NCI-H460 (cell line): Measurements from ENCODE around the gene AK8. TPM values are rescaled to one million over a fixed set of nuclear protein-coding genes. Genes with fewer than 3 reads are reported as not detected.
A peak's percentile ranks its signal among the peaks of the same experiment; 100 is the strongest.

Source experiments
- DNase-seq: peaks from one replicate; pipeline ENCODE4 v3.0.0-alpha.2; 2016; ENCODE audit warnings: low read depth; ENCODE audit errors: extremely low read depth
- total RNA-seq: library from RNA; depleted of rRNA; stranded (reverse); fragments of >200 nt; shearing (Covaris generic); gene quantifications from 2 replicates; pipeline ENCODE4 v1.2.3, GENCODE V29; 2014

The AK8 gene
- total RNA-seq, 1 experiment from 2014 or later, result 0.42 TPM

DNA sequence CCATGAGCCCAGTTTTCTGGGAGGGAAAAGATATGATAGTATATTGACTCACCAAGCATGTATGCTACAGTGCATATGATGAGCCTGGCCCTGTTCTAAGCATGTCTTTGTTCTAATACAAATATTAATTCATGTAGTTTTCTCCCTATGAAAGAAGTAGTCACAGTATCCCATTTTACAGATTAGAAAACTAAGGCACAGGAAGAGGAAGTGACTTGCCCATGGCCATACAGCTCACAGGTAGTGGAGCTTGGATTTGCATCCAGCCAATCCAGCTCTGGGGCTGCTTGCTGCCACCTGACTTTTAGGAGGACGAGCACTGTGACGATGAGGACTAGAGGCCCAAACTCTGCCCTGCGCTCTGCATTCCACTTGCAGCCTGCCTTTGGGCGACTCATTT is 76.4 kb downstream of the AK8 start:
- no peak for DNase-seq

DNA sequence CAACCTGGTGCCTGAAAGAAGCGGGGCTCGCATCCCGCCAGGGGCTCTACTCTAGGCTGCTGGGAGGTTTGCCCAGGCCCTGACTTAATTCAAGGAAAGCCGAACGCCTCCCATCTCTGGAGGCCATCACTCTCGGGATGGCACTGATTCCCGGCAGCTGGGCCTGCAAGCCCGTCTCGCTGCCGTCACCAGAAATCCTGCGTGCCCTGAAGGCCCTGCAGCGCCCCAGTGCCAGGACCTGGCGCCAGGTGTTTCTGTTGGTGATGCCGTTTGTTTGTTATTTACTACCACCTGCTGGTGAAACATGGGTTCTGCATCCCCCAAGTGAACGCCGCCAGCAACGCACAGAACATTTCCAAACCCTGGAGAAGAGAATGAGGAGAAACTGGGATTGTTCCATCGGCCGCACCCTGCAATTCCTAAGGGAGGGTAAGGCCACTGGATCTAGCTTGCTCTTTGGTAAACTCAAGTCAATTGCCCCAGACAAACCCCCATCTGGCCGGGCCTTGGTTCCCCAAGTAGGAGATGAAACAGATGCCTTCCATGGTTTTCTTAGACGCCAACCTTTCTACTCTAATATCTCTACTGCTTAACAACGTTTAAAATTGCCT is 77.9 kb downstream of the AK8 start:
- DNase-seq, result peak; percentile 77

DNA sequence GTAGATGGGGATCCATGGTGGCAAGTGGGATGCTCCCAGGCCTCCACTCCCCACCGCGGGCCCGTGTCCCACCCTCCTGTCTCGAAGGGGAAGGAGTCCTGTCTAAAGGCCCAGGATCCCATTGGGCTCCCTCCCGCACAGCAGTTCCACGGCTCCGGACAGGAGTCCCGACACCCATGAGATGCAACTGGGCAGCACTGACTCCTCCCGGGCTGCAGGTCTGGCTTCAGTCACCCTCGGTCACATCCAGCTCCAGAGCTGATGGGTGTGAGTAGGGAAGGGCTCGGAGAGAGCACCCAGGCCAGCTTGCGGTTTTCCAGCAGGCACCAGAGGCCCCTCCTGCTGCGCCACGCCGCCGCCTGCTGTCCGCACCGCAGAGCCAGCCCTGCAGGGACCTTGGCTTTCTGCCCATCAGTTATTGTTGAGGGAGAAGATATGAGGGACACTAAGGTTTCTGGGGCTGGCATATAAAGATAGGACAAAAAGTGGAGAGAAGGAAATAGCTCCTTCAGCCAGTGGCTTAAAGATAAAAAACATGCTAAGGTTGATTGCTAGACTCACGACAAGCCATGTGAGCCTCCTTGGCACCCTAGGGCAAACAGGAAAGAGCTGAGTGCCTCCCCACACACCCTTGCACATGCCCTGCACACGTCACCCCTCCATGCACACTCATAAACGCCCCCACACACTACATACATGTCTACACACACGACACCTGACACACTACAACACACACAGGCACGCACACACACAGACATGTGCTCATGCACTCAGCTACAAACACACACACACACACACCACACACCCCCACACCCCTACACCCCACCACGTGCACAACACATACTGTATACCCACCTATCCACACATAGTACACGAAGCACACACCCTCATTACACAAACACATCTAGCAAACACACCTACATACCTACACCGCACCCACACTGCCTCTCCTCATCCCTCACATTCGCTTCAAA is 79.0 kb downstream of the AK8 start:
- DNase-seq, result no peak

DNA sequence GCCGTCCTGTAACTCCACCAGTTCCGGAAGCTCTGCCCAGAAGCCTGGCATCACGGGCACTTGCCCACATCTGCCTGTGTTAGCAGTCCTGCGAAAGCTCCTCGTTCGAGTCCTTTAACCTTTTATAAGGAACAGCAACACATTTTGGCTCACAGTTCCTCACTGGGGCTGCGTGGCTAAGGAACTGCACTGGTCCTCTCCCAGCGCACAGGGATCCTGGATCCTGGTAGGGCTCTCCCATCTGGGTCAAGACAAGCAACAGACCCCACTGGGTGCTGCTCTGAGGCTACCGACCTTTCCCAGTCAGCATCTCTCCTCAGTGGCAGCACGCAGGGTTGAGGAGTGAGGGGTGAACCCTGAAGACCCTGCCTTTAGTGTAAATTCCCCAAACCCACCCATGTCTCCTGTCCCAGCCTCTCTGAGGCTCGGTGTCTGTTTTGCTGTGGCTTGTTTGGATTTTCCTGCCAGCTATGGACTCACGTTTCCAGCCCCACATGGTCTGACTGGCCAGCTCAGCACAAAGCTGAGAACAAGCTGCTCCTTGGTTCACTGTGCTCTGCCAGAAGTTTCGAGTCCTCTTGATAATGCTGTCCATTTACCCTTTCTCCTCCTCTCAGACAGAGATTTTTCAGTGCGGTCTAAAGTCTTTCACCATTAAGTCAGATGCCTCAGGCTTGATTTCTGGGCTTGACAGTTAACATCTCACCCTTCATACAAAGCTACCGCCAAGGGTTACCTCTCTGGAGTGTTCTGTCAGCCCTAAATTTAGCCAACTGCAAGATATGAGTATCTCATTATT is 80.0 kb downstream of the AK8 start:
- no peak for DNase-seq

DNA sequence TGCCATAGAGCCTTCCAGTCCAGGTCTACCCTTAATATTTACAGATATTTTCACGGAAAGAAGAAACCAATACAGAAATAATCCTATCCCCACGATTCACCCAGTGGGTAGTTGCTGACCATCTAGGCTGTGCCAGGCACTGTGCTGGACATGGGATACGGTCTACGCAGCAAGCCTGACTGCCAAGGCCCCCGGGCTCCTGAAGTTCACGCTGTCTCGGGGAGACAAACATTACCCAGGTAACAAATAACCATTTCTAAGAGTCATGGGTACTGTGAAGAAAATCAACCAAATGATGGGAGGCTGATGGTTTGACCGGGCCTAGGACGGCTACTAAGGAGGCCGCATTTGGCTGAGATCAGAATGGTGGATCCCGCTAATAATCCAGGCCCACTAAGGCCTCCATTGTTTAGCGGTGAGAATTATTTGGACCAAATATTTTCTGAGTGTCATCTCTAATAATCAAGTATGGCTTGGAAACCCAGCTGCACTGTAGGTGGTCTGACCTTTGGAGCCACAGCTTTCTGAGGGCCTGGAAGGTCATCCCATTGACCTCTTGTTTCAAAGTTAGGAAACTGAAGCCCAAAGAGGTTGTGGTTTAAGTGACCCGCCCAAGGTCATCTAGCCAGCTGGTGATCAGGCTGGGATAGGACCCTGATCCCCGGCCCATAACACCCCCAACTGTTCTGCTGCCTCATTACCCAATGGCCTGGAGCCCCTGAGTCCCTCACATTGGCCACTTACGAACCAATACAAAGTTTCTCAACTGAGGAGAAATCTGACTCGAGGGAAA is 82.4 kb downstream of the AK8 start:
- DNase-seq, result no peak

DNA sequence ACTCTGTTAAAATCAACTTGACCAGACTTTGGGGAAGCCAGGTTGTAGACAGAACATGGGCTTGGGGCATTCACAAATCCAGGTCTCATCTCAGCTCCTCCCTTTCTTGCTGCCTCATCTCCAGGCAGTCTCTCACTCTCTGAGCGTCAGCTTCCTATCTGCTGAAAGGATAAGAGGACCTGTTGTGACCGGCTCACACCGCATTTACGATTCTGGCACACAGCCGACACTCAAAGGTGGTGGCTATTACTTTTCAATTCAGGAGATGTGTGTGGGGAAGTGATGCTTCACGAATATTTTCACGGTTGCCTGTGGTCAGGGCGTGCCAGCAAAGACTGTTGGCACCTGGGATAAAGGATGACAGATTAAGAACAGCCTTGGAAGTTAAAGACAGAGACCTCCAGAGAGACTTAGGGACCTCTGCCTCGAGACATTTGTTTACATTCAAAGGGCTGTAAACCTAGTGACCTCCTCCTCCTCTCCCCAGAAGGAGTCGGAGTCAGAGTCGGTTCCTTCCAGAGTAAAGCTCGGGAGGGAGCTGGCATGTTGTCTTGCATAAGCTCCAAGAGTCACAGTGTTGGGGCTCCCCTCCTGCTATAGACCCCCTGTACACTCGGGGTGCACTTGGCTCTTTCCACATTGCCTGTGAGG is 83.2 kb downstream of the AK8 start:
- no peak for DNase-seq

DNA sequence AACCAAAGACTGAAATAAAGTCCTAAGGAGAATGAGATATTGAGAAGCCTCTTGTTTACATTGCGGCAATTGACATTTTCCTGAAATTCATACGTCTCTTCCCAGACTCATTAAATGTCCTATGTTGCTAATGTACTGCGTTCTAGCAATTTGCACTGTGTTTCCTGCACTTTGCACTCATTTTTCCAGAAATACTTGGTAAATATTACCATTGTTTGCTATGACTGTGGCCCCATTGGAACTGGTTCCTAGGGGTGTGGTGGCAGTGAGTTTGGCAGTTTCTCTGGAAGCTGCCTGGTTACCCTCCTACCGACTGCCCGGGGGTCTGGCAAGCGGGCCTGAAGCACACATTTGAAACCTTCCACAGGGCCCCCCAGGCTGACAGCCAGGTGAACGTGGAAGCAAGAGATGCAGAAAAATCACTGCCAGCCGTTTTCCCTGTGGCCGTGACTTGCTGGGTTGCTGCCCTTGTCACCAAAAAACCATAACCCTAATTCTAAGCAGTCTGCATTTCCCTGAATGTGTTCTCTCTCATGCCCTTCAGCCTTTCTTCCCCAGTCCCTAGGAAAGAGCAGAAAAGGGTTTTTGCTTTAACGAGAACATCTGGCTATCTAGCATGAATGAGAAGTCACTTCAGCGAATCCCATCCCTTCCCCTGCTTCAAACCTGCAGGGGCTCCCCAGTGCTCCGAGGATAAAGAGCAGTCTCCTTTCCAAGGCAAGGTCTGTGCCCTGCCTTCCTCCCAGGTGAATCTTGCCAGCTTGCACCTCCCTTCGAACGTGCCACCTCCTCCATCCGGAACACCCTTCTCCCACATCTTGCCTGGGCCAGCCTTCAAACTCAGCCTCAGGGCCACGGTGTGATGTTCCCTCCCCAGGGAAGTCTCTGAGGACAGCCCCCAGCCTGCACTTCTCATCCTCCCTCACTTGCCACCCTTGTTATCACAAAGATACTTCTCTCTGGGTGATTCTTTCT is 84.2 kb downstream of the AK8 start:
- no peak for DNase-seq

DNA sequence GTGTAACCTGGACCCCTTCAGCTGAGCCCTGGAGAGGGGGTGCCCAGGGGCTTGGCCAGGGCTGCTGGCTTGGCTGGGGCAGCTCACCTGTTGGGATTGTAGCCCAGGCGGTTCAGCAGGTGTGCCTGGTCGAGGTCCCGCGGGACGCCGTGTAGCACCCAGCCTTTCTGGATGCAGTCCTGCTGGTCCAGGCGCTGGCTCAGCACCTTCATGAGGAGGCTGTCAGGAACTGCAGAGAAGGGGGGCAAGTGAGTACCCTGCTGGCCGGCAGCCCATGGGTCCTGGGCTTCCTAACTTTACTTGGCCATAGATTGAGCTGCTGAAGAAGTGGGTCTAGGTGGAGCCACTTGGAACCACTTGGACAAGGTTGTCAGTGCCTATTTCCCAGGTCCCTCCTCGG is 85.5 kb downstream of the AK8 start:
- DNase-seq, result no peak

DNA sequence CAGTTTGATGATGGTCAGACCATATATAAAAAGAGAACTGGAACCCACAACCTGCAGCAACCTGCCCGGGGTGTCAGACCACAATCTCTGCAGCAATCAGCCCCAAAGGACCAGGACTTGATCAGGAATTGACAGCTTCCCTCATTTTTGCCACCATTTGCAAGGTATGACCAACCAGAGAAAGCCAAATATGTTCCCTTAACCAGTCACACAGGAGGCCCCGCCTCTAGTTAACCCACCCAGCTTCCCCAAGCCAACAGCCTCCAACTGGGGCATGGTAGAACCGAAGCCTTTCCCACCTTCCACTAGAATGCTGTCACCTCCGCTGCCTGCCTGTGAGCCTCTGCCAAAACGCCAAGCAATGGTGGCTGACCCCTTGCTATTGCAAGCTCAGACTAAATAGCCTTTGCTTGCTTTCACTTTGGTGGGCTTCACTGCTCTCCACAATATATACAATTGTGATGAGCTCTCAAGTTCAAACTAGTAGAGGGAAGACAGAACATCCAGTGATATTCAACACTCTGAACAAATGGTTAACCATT is 86.3 kb downstream of the AK8 start:
- no peak for DNase-seq

DNA sequence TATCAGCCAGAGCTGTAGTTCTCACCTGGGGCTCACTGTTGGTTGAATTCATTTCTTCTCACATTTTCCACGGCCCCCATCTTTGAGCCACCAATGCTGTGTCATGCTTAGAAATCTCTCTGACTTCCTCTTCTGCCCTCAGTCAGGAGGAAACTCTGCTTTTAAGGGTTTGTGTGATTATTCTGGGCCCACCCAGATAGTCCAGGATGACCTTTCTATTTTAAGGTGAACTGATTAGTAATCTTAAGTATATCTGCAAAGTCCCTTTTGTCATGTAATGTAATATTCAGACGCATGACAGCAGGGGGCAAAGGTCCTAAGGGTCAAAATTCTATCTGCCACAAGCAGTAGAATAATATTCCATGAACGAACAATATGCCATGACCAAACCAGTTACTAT is 88.4 kb downstream of the AK8 start:
- DNase-seq, result no peak

DNA sequence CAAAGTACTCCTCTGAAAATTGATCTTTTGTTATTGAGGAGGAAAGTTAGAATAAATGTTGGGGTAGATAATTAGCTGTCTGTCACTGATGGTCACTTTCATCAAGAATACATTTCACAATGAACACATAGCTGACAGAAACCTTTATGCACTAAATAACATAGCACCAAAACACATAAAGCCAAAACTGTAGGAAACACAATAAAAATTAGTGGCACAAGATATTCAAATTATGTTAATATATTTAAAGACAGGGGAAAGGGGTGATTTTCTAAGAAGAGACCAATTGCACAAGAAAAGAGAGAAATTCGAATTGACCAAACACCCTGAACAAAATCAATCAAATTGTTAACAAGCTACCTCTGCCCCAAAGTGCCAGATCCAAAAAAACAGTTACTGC is 89.7 kb downstream of the AK8 start:
- no peak for DNase-seq

DNA sequence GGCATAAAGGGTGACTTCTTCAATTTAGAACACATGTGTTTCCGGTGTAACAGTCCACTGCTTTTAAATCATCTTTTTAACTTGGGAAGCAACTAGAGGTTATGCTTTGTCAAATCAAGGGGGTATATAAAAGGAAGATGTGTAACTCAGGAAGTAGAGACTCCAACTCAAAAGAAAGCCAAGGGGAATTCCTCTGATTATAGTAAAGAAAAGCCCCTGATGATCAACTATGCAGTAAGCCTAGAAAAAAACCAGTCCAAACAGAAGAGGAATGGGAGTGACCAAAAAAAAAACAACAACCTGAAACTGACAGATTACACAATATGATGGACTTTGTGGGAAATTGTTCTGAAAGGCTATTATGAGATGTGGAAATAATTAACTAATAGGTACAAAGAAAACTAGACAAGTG is 90.3 kb downstream of the AK8 start:
- no peak for DNase-seq

DNA sequence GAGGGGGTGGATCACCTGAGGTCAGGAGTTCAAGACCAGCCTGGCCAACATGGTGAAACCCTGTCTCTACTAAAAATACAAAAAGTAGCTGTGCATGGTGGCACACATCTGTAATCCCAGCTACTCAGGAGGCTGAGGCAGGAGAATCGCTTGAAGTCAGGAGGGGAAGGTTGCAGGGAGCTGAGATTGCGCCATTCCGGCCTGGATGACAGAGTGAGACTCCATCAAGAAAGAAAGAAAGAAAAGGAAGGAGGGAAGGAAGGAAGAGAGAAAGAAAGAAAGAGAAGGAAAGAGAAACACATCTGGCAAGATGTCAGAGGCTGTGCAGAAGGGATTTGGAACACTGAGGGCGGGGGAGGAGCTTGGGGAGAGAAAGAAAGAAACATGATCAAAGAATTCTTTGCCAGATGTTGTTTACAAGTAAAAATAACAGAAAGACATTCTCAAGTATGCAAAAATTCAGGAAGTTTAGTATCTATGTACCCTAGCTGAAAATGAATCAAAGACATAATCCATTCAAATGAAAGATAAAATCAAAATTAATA is 93.7 kb downstream of the AK8 start:
- DNase-seq, result no peak

DNA sequence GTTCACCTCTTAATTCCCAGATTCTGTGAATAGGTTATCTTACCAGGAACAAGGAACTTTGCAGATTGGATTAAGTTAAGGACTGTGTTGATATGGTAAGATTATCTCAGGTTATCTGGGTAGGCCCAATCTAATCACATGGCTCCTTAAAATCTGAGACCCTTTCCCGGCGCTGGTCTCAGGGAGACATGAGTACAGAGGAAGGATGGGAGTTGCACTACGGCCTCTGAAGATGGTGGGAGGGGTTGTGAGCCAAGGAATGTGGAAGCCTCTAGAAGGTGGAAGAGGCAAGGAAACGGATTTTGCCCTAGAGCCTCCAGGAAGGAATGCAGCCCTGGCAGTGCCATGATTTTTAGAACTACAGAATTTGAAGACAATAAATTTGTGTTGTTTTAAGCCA is 95.1 kb downstream of the AK8 start:
- DNase-seq, result no peak

DNA sequence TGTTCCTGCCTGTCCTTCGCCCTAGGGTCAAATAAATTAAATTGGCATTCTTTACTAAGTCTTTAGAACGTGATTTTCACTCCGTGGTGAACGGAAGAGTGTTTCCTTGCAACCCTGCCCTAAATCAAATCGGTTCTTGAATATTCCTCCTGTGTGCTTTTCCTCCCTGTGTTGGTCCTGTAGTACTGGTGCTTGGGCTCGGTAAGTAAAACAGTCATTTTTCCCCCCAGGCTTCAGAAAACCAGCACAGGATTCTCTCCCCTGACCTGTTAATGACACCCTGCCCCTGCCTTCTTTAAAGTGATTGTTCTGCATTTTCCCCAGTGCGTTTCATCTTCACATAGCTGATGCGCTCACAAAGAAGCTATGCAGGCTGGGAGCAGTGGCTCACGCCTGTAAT is 96.0 kb downstream of the AK8 start:
- DNase-seq, result no peak

DNA sequence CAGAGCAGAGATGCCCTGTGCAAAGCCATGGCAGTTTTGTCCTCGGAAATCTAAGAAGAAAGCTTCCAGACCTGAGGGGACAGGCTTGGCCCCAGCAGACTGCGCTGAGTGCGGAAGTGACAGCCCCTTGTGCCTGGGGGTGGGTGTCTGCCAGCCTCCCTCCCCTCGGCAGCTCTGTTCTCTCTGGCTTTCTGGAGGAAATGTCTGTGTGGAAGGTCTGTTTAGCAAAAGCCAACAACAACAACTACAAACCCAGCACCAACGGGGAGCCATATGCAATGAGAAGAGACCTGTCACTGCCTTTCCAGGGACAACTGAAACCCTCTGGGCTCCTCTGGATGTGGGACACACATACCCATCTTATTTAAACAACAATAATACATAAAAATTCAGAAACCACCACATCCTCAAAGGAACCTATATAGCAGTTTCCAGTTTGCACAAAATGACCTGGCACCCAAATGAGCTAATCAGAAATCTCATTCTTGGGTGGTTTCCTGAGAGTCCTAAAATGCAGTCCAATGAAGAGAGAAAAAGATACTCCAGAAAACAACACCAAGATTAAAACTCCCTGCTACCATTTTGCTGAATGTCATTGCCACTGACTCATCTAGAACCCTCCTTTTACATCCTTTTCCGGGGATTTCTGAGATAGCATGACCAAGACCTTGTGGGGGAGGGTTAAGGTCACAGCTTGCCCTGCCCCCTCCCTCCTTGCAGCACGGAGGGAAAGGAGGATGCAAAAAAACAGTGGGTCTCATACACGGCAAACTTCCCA is 97.7 kb downstream of the AK8 start:
- no peak for DNase-seq

DNA sequence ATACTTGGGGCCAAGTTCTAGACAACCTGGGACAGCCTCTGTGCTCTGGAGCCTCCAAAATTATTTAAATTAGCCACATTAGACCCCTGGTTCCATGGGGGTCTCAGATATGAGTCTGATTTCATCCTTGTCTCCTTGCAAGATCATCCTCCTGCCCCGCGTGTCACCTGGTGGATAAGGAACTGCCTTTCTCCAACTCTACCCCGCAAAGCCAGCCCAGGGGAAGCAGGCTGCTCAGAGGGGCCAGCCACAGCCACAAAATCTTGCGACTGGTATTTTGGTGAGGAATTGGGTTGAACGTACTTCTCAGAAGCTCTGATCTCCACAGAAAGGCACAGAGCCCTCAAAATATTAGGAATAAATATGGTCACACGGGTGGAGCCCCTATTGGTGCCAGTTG is 101.2 kb downstream of the AK8 start:
- no peak for DNase-seq

DNA sequence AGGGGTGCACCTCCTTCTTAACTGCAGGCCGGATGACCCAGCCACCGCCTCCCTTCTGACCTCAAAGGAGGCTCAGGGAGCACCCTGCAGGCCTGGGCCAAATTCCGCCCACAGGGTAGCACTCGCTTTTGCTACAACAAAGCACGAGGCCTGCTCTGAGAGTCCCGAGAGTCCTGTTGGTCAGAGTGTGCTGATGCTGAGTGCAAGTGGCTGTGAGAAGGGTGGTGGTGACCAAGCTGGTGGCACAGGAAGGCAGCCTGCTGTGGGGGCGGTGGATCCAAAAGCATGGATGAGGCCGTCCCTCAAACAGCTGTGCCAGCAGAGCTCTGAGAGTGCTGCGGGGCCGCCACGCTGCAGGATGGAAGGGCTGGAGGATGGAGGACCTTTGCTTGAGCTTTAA is 101.8 kb downstream of the AK8 start:
- no peak for DNase-seq
